DOHH2 (cell line): Measurements from ENCODE around the gene DMAC1.

Experiments used
- H3F3A ChIP-seq: fragments of 200-600 bp; sonication (generic), shearing (Covaris generic); 2 replicates; pipeline ENCODE4 v1.6.0; 2016; ENCODE audit warnings: antibody characterized with exemption, mild to moderate bottlenecking; ENCODE audit not compliant: control insufficient read depth, insufficient read depth
- H3K27ac ChIP-seq: fragments of 200-600 bp; sonication (generic); 2 replicates; pipeline ENCODE4 v1.5.1; 2014; ENCODE audit warnings: low read depth, mild to moderate bottlenecking, low read length, moderate library complexity
- H3K27me3 ChIP-seq: fragments of 200-600 bp; sonication (generic); 2 replicates; pipeline ENCODE4 v1.6.1; 2014; ENCODE audit warnings: mild to moderate bottlenecking, low read length, mixed read lengths; ENCODE audit not compliant: control insufficient read depth
- H3K36me3 ChIP-seq: fragments of 200-600 bp; sonication (generic); 2 replicates; pipeline ENCODE4 v1.6.1; 2014; ENCODE audit warnings: mild to moderate bottlenecking, low read length, moderate library complexity, mixed read lengths; ENCODE audit not compliant: control insufficient read depth
- H3K4me1 ChIP-seq: fragments of 200-600 bp; sonication (generic); 2 replicates; pipeline ENCODE4 v1.6.1; 2014; ENCODE audit warnings: mild to moderate bottlenecking, low read length, mixed read lengths; ENCODE audit not compliant: control insufficient read depth
- H3K4me2 ChIP-seq: fragments of 200-600 bp; sonication (generic); 2 replicates; pipeline ENCODE4 v1.6.0; 2014; ENCODE audit warnings: mild to moderate bottlenecking, low read length, moderate library complexity
- H3K4me3 ChIP-seq: fragments of 200-600 bp; sonication (generic); 2 replicates; pipeline ENCODE4 v1.5.1; 2014; ENCODE audit warnings: mild to moderate bottlenecking, low read length, mixed read lengths
- H3K79me2 ChIP-seq: fragments of 200-600 bp; sonication (generic); 2 replicates; pipeline ENCODE4 v1.6.1; 2014; ENCODE audit warnings: mild to moderate bottlenecking, low read length, mixed read lengths; ENCODE audit not compliant: control insufficient read depth
- H3K9me2 ChIP-seq: fragments of 200-600 bp; sonication (generic); replicated peaks from 2 replicates; pipeline ENCODE4 v1.6.1; 2014; ENCODE audit warnings: mild to moderate bottlenecking, low read length, mixed read lengths; ENCODE audit not compliant: control insufficient read depth
- H3K9me3 ChIP-seq: fragments of 200-600 bp; sonication (generic); 2 replicates; pipeline ENCODE4 v1.6.1; 2014; ENCODE audit warnings: antibody characterized with exemption, low read length, mixed read lengths; ENCODE audit not compliant: control insufficient read depth, insufficient read depth
- H4K20me1 ChIP-seq: fragments of 200-600 bp; sonication (generic); 2 replicates; pipeline ENCODE4 v1.6.0; 2014; ENCODE audit warnings: low read depth, mild to moderate bottlenecking, antibody characterized with exemption, low read length, moderate library complexity; ENCODE audit not compliant: control insufficient read depth, insufficient read depth
- CTCF ChIP-seq: fragments of 200-600 bp; sonication (generic); IDR thresholded peaks from one replicate; pipeline ENCODE4 v1.5.1; 2014; ENCODE audit warnings: antibody characterized with exemption, mild to moderate bottlenecking, low read depth, low read length; ENCODE audit not compliant: poor library complexity, severe bottlenecking
- EZH2phosphoT487 ChIP-seq: fragments of 200-600 bp; sonication (generic); IDR thresholded peaks from 2 replicates; pipeline ENCODE4 v1.6.1; 2017; ENCODE audit warnings: borderline replicate concordance, mild to moderate bottlenecking, antibody characterized with exemption, low read length, moderate library complexity, mixed read lengths

DMAC1 gene

GRCh38 chr9:7756088-7756487 is 43.5 kb downstream of the DMAC1 start:
- Histone ChIP-seq H3F3A (no peaks in the 10 kb centered on the region), H3K79me2 (no peaks in the 10 kb centered on the region), H3K36me3 (no peaks in the 10 kb centered on the region), H3K4me1 (no peaks in the 10 kb centered on the region), H4K20me1 (no peaks in the 10 kb centered on the region), H3K27ac (no peak overlapping the region), H3K4me2 (no peak overlapping the region), H3K9me2 (no peaks in the 10 kb centered on the region), H3K9me3 (no peaks in the 10 kb centered on the region), H3K27me3 (no peaks in the 10 kb centered on the region), H3K4me3 (no peak overlapping the region)
- no peak for TF ChIP-seq CTCF
- no peak for TF ChIP-seq EZH2phosphoT487

- Histone ChIP-seq H3K4me3 (no peak overlapping the region), H3K27ac (no peak overlapping the region), H3K9me3 (no peaks in the 10 kb centered on the region), H4K20me1 (no peaks in the 10 kb centered on the region), H3K9me2 (no peaks in the 10 kb centered on the region), H3K27me3 (no peaks in the 10 kb centered on the region), H3K4me1 (no peaks in the 10 kb centered on the region), H3K36me3 (no peaks in the 10 kb centered on the region), H3K4me2 (no peak overlapping the region), H3K79me2 (no peaks in the 10 kb centered on the region), H3F3A (no peaks in the 10 kb centered on the region)
- no peak for TF ChIP-seq CTCF
- TF ChIP-seq EZH2phosphoT487 = no peak
Measured at GRCh38 chr9:7752481-7752880, 47.1 kb downstream of the DMAC1 start.
